Neural progenitor cell (in vitro differentiated cells): ENCODE data around the gene LMAN2L. TPM values are rescaled to one million over a fixed set of nuclear protein-coding genes. Genes with fewer than 3 reads are reported as not detected.

Experiments used
- DNase-seq: peaks from one replicate; pipeline ENCODE4 v3.0.0-alpha.2; 2016; ENCODE audit warnings: low spot score
- H2AFZ ChIP-seq: fragments of 200-600 bp; sonication (generic); replicated peaks from 2 replicates; pipeline ENCODE4 v1.6.1; 2016; ENCODE audit warnings: antibody characterized with exemption
- H3F3A ChIP-seq: fragments of 200-600 bp; sonication (generic); 2 replicates; pipeline ENCODE4 v1.6.1; 2016; ENCODE audit warnings: antibody characterized with exemption, low read depth
- H3K27ac ChIP-seq: fragments of 200-600 bp; sonication (generic); 2 replicates; pipeline ENCODE4 v1.5.1; 2016; ENCODE audit warnings: mild to moderate bottlenecking
- H3K27me3 ChIP-seq: fragments of 200-600 bp; sonication (generic); 2 replicates; pipeline ENCODE4 v1.6.1; 2016; ENCODE audit warnings: mild to moderate bottlenecking, moderate library complexity
- H3K36me3 ChIP-seq: fragments of 200-600 bp; sonication (generic); 2 replicates; pipeline ENCODE4 v1.5.1; 2016
- H3K4me1 ChIP-seq: fragments of 200-600 bp; sonication (generic); 2 replicates; pipeline ENCODE4 v1.6.1; 2016; ENCODE audit warnings: mixed run types
- H3K4me2 ChIP-seq: fragments of 200-600 bp; sonication (generic); 2 replicates; pipeline ENCODE4 v1.6.1; 2016
- H3K4me3 ChIP-seq: fragments of 200-600 bp; sonication (generic); 2 replicates; pipeline ENCODE4 v1.5.1; 2016
- H3K79me2 ChIP-seq: fragments of 200-600 bp; sonication (generic); 2 replicates; pipeline ENCODE4 v1.6.1; 2016; ENCODE audit warnings: low read depth
- H3K9ac ChIP-seq: fragments of 200-600 bp; sonication (generic); 2 replicates; pipeline ENCODE4 v1.6.1; 2016
- H3K9me3 ChIP-seq: fragments of 200-600 bp; sonication (generic); 2 replicates; pipeline ENCODE4 v1.5.1; 2016; ENCODE audit warnings: low read depth
- H4K20me1 ChIP-seq: fragments of 200-600 bp; sonication (generic); 2 replicates; pipeline ENCODE4 v1.6.1; 2016; ENCODE audit warnings: low read depth
- H3K27ac Mint-ChIP-seq: 3 replicates; pipeline ENCODE4 v1.8.0; 2021; ENCODE audit warnings: mixed read lengths
- H3K27me3 Mint-ChIP-seq: 2 replicates; pipeline ENCODE4 v1.8.0; 2022; ENCODE audit warnings: low read depth, mild to moderate bottlenecking, inconsistent platforms, moderate library complexity, mixed read lengths; ENCODE audit not compliant: insufficient read depth
- H3K36me3 Mint-ChIP-seq: 3 replicates; pipeline ENCODE4 v1.8.0; 2021; ENCODE audit warnings: mixed read lengths
- H3K4me1 Mint-ChIP-seq: 3 replicates; pipeline ENCODE4 v1.8.0; 2021; ENCODE audit warnings: mixed read lengths
- H3K4me3 Mint-ChIP-seq: 3 replicates; pipeline ENCODE4 v1.8.0; 2021; ENCODE audit warnings: mild to moderate bottlenecking, moderate library complexity, mixed read lengths
- H3K9me3 Mint-ChIP-seq: 3 replicates; pipeline ENCODE4 v1.8.0; 2020; ENCODE audit warnings: mixed read lengths
- CTCF ChIP-seq: fragments of 200-600 bp; sonication (generic); IDR thresholded peaks from 2 replicates; pipeline ENCODE4 v1.5.1; 2017; ENCODE audit warnings: antibody characterized with exemption, mild to moderate bottlenecking
- EZH2 ChIP-seq: fragments of 200-600 bp; sonication (generic); IDR thresholded peaks from 2 replicates; pipeline ENCODE4 v1.6.1; 2017; ENCODE audit warnings: antibody characterized with exemption, mild to moderate bottlenecking, moderate library complexity
- EZH2phosphoT487 ChIP-seq: fragments of 200-600 bp; sonication (generic); IDR thresholded peaks from 2 replicates; pipeline ENCODE4 v1.6.1; 2017; ENCODE audit warnings: antibody characterized with exemption
- total RNA-seq: library from RNA; depleted of rRNA; stranded (reverse); fragments of >200 nt; gene quantifications from 2 replicates; pipeline ENCODE4 v1.2.3, GENCODE V29; 2015; ENCODE audit warnings: low replicate concordance

Gene LMAN2L
- total RNA-seq, 1 donor from 2014 or later: 25.9 TPM

GRCh38 chr2:96697476-96697875 lies 42.4 kb downstream of the LMAN2L start:
- Mint-ChIP-seq H3K4me1 (peaks cover 7% of the 10 kb centered on the region), H3K4me3 (no peak overlapping the region), H3K9me3 (no peaks in the 10 kb centered on the region), H3K36me3 (peaks cover 10% of the 10 kb centered on the region), H3K27ac (no peak overlapping the region), H3K27me3 (peaks cover under 1% of the 10 kb centered on the region)
- no peaks in the 10 kb centered on the region for H3K36me3 ChIP-seq
- no peak overlapping the region for H3K4me3 ChIP-seq
- no peaks in the 10 kb centered on the region for H3F3A ChIP-seq
- H3K27me3 ChIP-seq: no peaks in the 10 kb centered on the region
- H4K20me1 ChIP-seq: no peaks in the 10 kb centered on the region
- H3K79me2 ChIP-seq: no peaks in the 10 kb centered on the region
- H3K9ac ChIP-seq: no peak overlapping the region
- H3K9me3 ChIP-seq: no peaks in the 10 kb centered on the region
- no peak overlapping the region for H2AFZ ChIP-seq
- TF ChIP-seq EZH2 (no peak), EZH2phosphoT487 (no peak), CTCF (no peak)
- no peaks in the 10 kb centered on the region for H3K4me1 ChIP-seq
- no peak overlapping the region for H3K27ac ChIP-seq
- DNase-seq: no peak
- H3K4me2 ChIP-seq: no peak overlapping the region

GRCh38 chr2:96695602-96696001 lies 44.3 kb downstream of the LMAN2L start:
- no peak overlapping the region for H3K4me3 ChIP-seq
- no peaks in the 10 kb centered on the region for H3K27me3 ChIP-seq
- Mint-ChIP-seq H3K36me3 (peaks cover 4% of the 10 kb centered on the region), H3K4me3 (no peak overlapping the region), H3K27ac (peak overlapping the region; percentile 91), H3K27me3 (peaks cover 3% of the 10 kb centered on the region), H3K9me3 (no peaks in the 10 kb centered on the region), H3K4me1 (peaks cover 7% of the 10 kb centered on the region)
- H3K9me3 ChIP-seq: no peaks in the 10 kb centered on the region
- no peak overlapping the region for H3K4me2 ChIP-seq
- no peak for TF ChIP-seq EZH2phosphoT487
- no peak for TF ChIP-seq EZH2
- no peak for TF ChIP-seq CTCF
- no peak overlapping the region for H3K9ac ChIP-seq
- no peaks in the 10 kb centered on the region for H3K79me2 ChIP-seq
- H3K4me1 ChIP-seq: no peaks in the 10 kb centered on the region
- no peaks in the 10 kb centered on the region for H3K36me3 ChIP-seq
- DNase-seq: no peak
- H3F3A ChIP-seq: no peaks in the 10 kb centered on the region
- H3K27ac ChIP-seq: no peak overlapping the region
- H2AFZ ChIP-seq: no peak overlapping the region
- H4K20me1 ChIP-seq: no peaks in the 10 kb centered on the region

GRCh38 chr2:96694816-96695455 lies 44.9 kb downstream of the LMAN2L start:
- Histone ChIP-seq H3K27ac (no peak overlapping the region), H3K4me3 (no peak overlapping the region), H3K9me3 (no peaks in the 10 kb centered on the region), H3K79me2 (no peaks in the 10 kb centered on the region), H3K27me3 (no peaks in the 10 kb centered on the region), H3K4me2 (no peak overlapping the region), H3K4me1 (no peaks in the 10 kb centered on the region), H3K9ac (no peak overlapping the region), H3K36me3 (no peaks in the 10 kb centered on the region), H3F3A (no peaks in the 10 kb centered on the region), H2AFZ (no peak overlapping the region), H4K20me1 (no peaks in the 10 kb centered on the region)
- Mint-ChIP-seq H3K36me3 (peaks cover 4% of the 10 kb centered on the region), H3K4me1 (peaks cover 7% of the 10 kb centered on the region), H3K4me3 (no peak overlapping the region), H3K27ac (no peak overlapping the region), H3K27me3 (peaks cover 3% of the 10 kb centered on the region), H3K9me3 (no peaks in the 10 kb centered on the region)
- DNase-seq: no peak
- TF ChIP-seq EZH2phosphoT487 (no peak), CTCF (no peak), EZH2 (no peak)
